ENCODE results near the gene TNFRSF4.
A peak's percentile ranks its signal among the peaks of the same experiment; 100 is the strongest.

TNFRSF4 gene

DNA sequence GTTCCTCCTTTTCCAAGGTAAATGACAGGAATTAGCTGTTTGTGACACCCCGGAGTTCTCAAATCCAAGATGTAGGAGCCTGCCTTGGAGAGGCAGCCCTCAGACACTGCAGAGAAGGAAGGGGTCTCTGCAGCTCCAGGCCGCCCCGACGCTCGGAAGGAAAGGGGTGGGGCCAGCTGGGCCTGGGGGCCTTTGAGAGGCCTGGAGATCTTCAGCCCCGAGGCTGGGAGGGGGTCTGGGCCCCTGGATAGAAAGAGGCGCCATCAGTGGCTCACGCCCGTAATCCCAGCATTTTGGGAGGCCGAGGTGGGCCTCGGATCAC is 6.4 kb downstream of the TNFRSF4 start:
- H3K9me3 ChIP-seq (ENCODE audit: control insufficient read depth, insufficient read depth, low read length): no peaks in the 10 kb centered on the region
- no peaks in the 10 kb centered on the region for H3K36me3 ChIP-seq (ENCODE audit: control insufficient read depth, insufficient read depth, low read length)
- H3K4me1 ChIP-seq (ENCODE audit: control insufficient read depth, insufficient read depth, low read length): no peaks in the 10 kb centered on the region
- H3K9ac ChIP-seq (ENCODE audit: low read depth, low read length): no peak overlapping the region
- peaks cover 5% of the 10 kb centered on the region for H3K27me3 ChIP-seq (ENCODE audit: control insufficient read depth, insufficient read depth, low read length)
- H3K4me3 ChIP-seq (ENCODE audit: low read depth, low read length): no peak overlapping the region

DNA sequence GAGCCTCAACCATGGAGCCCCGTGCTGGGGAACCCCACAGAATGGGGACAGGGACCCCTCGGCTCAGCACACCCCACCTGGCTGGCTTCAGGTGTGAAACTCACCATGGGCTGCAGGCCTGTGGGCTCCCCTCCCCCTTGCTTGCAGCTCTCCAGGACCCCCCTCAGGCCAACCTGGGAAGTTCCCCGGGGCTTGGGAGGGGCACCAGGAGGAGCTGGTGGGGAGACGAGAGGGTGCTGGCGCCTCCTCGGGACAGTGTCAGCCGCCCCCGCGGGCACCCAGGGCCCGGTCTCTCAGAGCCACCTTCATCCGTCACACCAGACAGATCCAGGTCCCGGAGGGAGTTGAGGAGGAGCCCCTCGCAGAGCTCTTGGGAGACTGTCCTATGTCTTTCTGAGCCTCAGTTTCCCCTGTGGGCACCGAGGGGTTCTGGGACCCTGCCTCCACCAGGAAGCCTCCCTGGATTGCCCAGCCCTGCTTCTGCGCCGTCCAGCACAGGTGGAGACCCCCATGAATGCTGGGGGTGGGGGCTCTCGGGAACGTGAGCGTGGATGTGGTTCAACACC is 6.9 kb downstream of the TNFRSF4 start:
- no peaks in the 10 kb centered on the region for H3K9me3 ChIP-seq (ENCODE audit: control insufficient read depth, insufficient read depth, low read length)
- no peaks in the 10 kb centered on the region for H3K4me1 ChIP-seq (ENCODE audit: control insufficient read depth, insufficient read depth, low read length)
- no peaks in the 10 kb centered on the region for H3K36me3 ChIP-seq (ENCODE audit: control insufficient read depth, insufficient read depth, low read length)
- H3K27me3 ChIP-seq (ENCODE audit: control insufficient read depth, insufficient read depth, low read length): peaks cover 5% of the 10 kb centered on the region
- no peak overlapping the region for H3K4me3 ChIP-seq (ENCODE audit: low read depth, low read length)
- no peak overlapping the region for H3K9ac ChIP-seq (ENCODE audit: low read depth, low read length)

- H3K4me1 ChIP-seq (ENCODE audit: control insufficient read depth, insufficient read depth, low read length): no peaks in the 10 kb centered on the region
- H3K27me3 ChIP-seq (ENCODE audit: control insufficient read depth, insufficient read depth, low read length): peaks cover 5% of the 10 kb centered on the region
- no peaks in the 10 kb centered on the region for H3K9me3 ChIP-seq (ENCODE audit: control insufficient read depth, insufficient read depth, low read length)
- H3K9ac ChIP-seq (ENCODE audit: low read depth, low read length): no peak within 1 kb of the TSS
- peak within 1 kb of the TSS; percentile 22 for H3K4me3 ChIP-seq (ENCODE audit: low read depth, low read length)
- no peaks in the 10 kb centered on the region for H3K36me3 ChIP-seq (ENCODE audit: control insufficient read depth, insufficient read depth, low read length)
Observed at GRCh38 chr1:1206376-1206965, 7.5 kb downstream of the TNFRSF4 start, which contains the start of gene TNFRSF18. TNFRSF18 (minus strand) TSS chr1:1206592; CDS start chr1:1206571, 21 bp downstream.

DNA sequence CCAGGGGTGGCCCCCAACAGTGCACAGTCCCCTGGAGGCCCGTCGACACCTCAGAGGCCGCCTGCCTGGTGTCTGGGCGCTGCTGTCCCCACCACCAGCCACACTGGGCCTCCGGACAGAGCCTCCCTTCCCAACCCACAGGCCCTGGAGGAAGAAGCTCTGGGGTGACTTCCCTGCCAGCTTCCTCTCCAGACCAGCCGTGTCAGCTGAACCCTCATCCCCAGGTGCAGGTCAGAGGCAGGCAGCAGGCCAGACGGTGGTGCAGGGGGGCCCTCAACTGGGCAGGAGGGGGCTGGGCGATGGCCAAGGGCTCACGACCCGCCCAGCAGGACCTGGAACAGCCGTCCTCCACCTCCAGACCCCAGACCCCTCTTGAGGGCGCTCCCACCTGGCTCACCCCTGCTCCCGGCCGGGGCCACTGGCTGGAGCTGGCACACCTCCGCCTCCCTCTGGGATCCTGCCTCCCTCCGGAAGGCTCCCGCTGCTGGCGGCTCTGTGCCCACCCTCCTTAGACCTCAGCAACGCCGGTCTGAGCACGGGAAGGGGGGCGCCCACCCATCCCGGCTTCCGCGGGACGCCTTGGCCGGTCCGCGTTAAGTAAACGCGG is 8.1 kb downstream of the TNFRSF4 start:
- Histone ChIP-seq H3K27me3 (ENCODE audit: control insufficient read depth, insufficient read depth, low read length) (peaks cover 5% of the 10 kb centered on the region), H3K4me3 (ENCODE audit: low read depth, low read length) (peak overlapping the region; percentile 22), H3K4me1 (ENCODE audit: control insufficient read depth, insufficient read depth, low read length) (no peaks in the 10 kb centered on the region), H3K9ac (ENCODE audit: low read depth, low read length) (no peak overlapping the region), H3K9me3 (ENCODE audit: control insufficient read depth, insufficient read depth, low read length) (no peaks in the 10 kb centered on the region), H3K36me3 (ENCODE audit: control insufficient read depth, insufficient read depth, low read length) (no peaks in the 10 kb centered on the region)

GRCh38 chr1:1204998-1205768 is 8.8 kb downstream of the TNFRSF4 start:
- Histone ChIP-seq H3K4me3 (ENCODE audit: low read depth, low read length) (no peak overlapping the region), H3K9ac (ENCODE audit: low read depth, low read length) (no peak overlapping the region), H3K36me3 (ENCODE audit: control insufficient read depth, insufficient read depth, low read length) (no peaks in the 10 kb centered on the region), H3K27me3 (ENCODE audit: control insufficient read depth, insufficient read depth, low read length) (peaks cover 5% of the 10 kb centered on the region), H3K9me3 (ENCODE audit: control insufficient read depth, insufficient read depth, low read length) (no peaks in the 10 kb centered on the region), H3K4me1 (ENCODE audit: control insufficient read depth, insufficient read depth, low read length) (no peaks in the 10 kb centered on the region)

GRCh38 chr1:1204425-1204920 is 9.5 kb downstream of the TNFRSF4 start:
- Histone ChIP-seq H3K9ac (ENCODE audit: low read depth, low read length) (no peak overlapping the region), H3K4me1 (ENCODE audit: control insufficient read depth, insufficient read depth, low read length) (no peaks in the 10 kb centered on the region), H3K9me3 (ENCODE audit: control insufficient read depth, insufficient read depth, low read length) (no peaks in the 10 kb centered on the region), H3K4me3 (ENCODE audit: low read depth, low read length) (no peak overlapping the region), H3K36me3 (ENCODE audit: control insufficient read depth, insufficient read depth, low read length) (no peaks in the 10 kb centered on the region), H3K27me3 (ENCODE audit: control insufficient read depth, insufficient read depth, low read length) (peaks cover 5% of the 10 kb centered on the region)

GRCh38 chr1:1203561-1204424 is 10.2 kb downstream of the TNFRSF4 start:
- Histone ChIP-seq H3K4me1 (ENCODE audit: control insufficient read depth, insufficient read depth, low read length) (no peaks in the 10 kb centered on the region), H3K9me3 (ENCODE audit: control insufficient read depth, insufficient read depth, low read length) (no peaks in the 10 kb centered on the region), H3K27me3 (ENCODE audit: control insufficient read depth, insufficient read depth, low read length) (peaks cover 5% of the 10 kb centered on the region), H3K9ac (ENCODE audit: low read depth, low read length) (no peak overlapping the region), H3K4me3 (ENCODE audit: low read depth, low read length) (no peak overlapping the region), H3K36me3 (ENCODE audit: control insufficient read depth, insufficient read depth, low read length) (no peaks in the 10 kb centered on the region)

- H3K4me1 ChIP-seq (ENCODE audit: control insufficient read depth, insufficient read depth, low read length): no peaks in the 10 kb centered on the region
- no peak overlapping the region for H3K4me3 ChIP-seq (ENCODE audit: low read depth, low read length)
- no peaks in the 10 kb centered on the region for H3K36me3 ChIP-seq (ENCODE audit: control insufficient read depth, insufficient read depth, low read length)
- H3K9ac ChIP-seq (ENCODE audit: low read depth, low read length): no peak overlapping the region
- no peaks in the 10 kb centered on the region for H3K9me3 ChIP-seq (ENCODE audit: control insufficient read depth, insufficient read depth, low read length)
- H3K27me3 ChIP-seq (ENCODE audit: control insufficient read depth, insufficient read depth, low read length): peaks cover 5% of the 10 kb centered on the region
Observed at GRCh38 chr1:1202831-1203560, 11.0 kb downstream of the TNFRSF4 start.

DNA sequence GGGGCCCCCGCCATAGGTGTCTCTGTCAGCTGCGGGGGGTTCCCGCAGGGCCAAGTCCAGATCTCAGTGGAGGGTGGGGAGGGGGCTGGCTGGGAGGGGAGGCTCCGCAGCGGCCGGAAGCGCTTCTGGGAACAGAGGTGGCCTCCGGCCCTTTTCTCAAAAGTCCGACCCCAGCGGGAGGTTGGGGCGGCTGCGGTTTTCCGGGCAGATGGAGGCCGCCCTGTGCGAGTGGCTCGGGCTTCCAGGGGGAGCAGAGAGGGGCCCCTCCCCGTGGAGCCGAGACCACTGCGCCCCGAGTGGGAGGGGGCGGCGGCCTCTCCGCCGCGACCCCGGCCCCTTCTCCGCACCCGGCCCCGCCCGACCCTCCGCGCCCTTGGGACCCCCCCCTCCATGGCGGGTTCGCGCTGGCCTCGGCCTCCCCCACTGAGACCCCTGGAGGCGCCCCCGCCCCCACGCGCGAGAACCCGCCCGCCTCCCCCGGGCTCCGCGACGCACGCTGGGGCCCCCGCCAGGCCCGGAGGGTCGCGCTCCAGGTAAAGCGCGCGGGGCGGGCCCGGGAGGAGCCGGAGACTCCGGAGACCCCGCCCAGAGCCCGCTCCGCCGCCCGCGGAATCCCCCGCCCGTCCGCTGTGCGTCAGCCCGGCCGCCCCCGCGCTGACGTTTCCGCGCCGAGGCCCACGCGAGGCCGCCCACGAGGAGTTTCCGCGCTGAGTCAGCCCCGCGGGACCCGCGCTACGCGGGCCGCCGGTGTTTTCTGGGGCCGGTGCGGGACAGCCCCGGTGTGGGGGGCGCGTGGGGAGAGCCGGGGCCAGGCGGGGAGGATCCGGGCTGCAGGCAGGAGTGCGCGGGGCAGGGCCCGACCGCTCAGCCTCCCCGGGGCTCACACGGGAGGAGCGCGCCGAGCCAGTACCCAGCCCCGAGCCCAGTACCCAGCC is 12.8 kb downstream of the TNFRSF4 start:
- no peak overlapping the region for H3K9ac ChIP-seq (ENCODE audit: low read depth, low read length)
- no peak overlapping the region for H3K4me3 ChIP-seq (ENCODE audit: low read depth, low read length)

More for the DNA sequence above, 12.8 kb downstream of the TNFRSF4 start:
- Histone ChIP-seq H3K36me3 (ENCODE audit: control insufficient read depth, insufficient read depth, low read length) (no peaks in the 10 kb centered on the region), H3K4me1 (ENCODE audit: control insufficient read depth, insufficient read depth, low read length) (no peaks in the 10 kb centered on the region), H3K27me3 (ENCODE audit: control insufficient read depth, insufficient read depth, low read length) (peaks cover 2% of the 10 kb centered on the region), H3K9me3 (ENCODE audit: control insufficient read depth, insufficient read depth, low read length) (no peaks in the 10 kb centered on the region)
